ENCODE measurements around the gene DHX8.

The DHX8 gene

GRCh38 chr17:43529947-43530287 is 46.1 kb downstream of the DHX8 start:
- H3K4me3 ChIP-seq (ENCODE audit: low read depth, low read length): peak overlapping the region; percentile 62
- no peak overlapping the region for H3K9ac ChIP-seq (ENCODE audit: low read depth, low read length)
- peaks cover 20% of the 10 kb centered on the region for H3K36me3 ChIP-seq (ENCODE audit: control insufficient read depth, insufficient read depth, low read length)
- H3K4me1 ChIP-seq (ENCODE audit: control insufficient read depth, insufficient read depth, low read length): peaks cover 22% of the 10 kb centered on the region
- no peaks in the 10 kb centered on the region for H3K27me3 ChIP-seq (ENCODE audit: control insufficient read depth, insufficient read depth, low read length)
- no peaks in the 10 kb centered on the region for H3K9me3 ChIP-seq (ENCODE audit: control insufficient read depth, insufficient read depth, low read length)

- H3K4me3 ChIP-seq (ENCODE audit: low read depth, low read length): peak overlapping the region; percentile 62
- H3K27me3 ChIP-seq (ENCODE audit: control insufficient read depth, insufficient read depth, low read length): no peaks in the 10 kb centered on the region
- H3K9ac ChIP-seq (ENCODE audit: low read depth, low read length): peak overlapping the region; percentile 57
- H3K9me3 ChIP-seq (ENCODE audit: control insufficient read depth, insufficient read depth, low read length): no peaks in the 10 kb centered on the region
- peaks cover 22% of the 10 kb centered on the region for H3K4me1 ChIP-seq (ENCODE audit: control insufficient read depth, insufficient read depth, low read length)
- peaks cover 16% of the 10 kb centered on the region for H3K36me3 ChIP-seq (ENCODE audit: control insufficient read depth, insufficient read depth, low read length)
These were observed 46.7 kb downstream of the DHX8 start for GRCh38 chr17:43530288-43531081.

- peak overlapping the region; percentile 22 for H3K4me3 ChIP-seq (ENCODE audit: low read depth, low read length)
- peaks cover 20% of the 10 kb centered on the region for H3K4me1 ChIP-seq (ENCODE audit: control insufficient read depth, insufficient read depth, low read length)
- no peak overlapping the region for H3K9ac ChIP-seq (ENCODE audit: low read depth, low read length)
- peaks cover 16% of the 10 kb centered on the region for H3K36me3 ChIP-seq (ENCODE audit: control insufficient read depth, insufficient read depth, low read length)
- H3K27me3 ChIP-seq (ENCODE audit: control insufficient read depth, insufficient read depth, low read length): no peaks in the 10 kb centered on the region
- H3K9me3 ChIP-seq (ENCODE audit: control insufficient read depth, insufficient read depth, low read length): no peaks in the 10 kb centered on the region
These were observed 47.3 kb downstream of the DHX8 start for GRCh38 chr17:43531082-43531378.

- Histone ChIP-seq H3K4me3 (ENCODE audit: low read depth, low read length) (no peak overlapping the region), H3K36me3 (ENCODE audit: control insufficient read depth, insufficient read depth, low read length) (peaks cover 16% of the 10 kb centered on the region), H3K9ac (ENCODE audit: low read depth, low read length) (no peak overlapping the region), H3K4me1 (ENCODE audit: control insufficient read depth, insufficient read depth, low read length) (peaks cover 23% of the 10 kb centered on the region), H3K9me3 (ENCODE audit: control insufficient read depth, insufficient read depth, low read length) (no peaks in the 10 kb centered on the region), H3K27me3 (ENCODE audit: control insufficient read depth, insufficient read depth, low read length) (no peaks in the 10 kb centered on the region)
These were observed 48.2 kb downstream of the DHX8 start for GRCh38 chr17:43531955-43532354.

GRCh38 chr17:43532581-43532980 is 48.8 kb downstream of the DHX8 start:
- H3K27me3 ChIP-seq (ENCODE audit: control insufficient read depth, insufficient read depth, low read length): no peaks in the 10 kb centered on the region
- H3K36me3 ChIP-seq (ENCODE audit: control insufficient read depth, insufficient read depth, low read length): peaks cover 16% of the 10 kb centered on the region
- H3K9me3 ChIP-seq (ENCODE audit: control insufficient read depth, insufficient read depth, low read length): no peaks in the 10 kb centered on the region
- no peak overlapping the region for H3K4me3 ChIP-seq (ENCODE audit: low read depth, low read length)
- H3K4me1 ChIP-seq (ENCODE audit: control insufficient read depth, insufficient read depth, low read length): peaks cover 23% of the 10 kb centered on the region
- no peak overlapping the region for H3K9ac ChIP-seq (ENCODE audit: low read depth, low read length)

- H3K36me3 ChIP-seq (ENCODE audit: control insufficient read depth, insufficient read depth, low read length): peaks cover 9% of the 10 kb centered on the region
- H3K4me3 ChIP-seq (ENCODE audit: low read depth, low read length): no peak overlapping the region
- H3K27me3 ChIP-seq (ENCODE audit: control insufficient read depth, insufficient read depth, low read length): no peaks in the 10 kb centered on the region
- no peak overlapping the region for H3K9ac ChIP-seq (ENCODE audit: low read depth, low read length)
- peaks cover 25% of the 10 kb centered on the region for H3K4me1 ChIP-seq (ENCODE audit: control insufficient read depth, insufficient read depth, low read length)
- no peaks in the 10 kb centered on the region for H3K9me3 ChIP-seq (ENCODE audit: control insufficient read depth, insufficient read depth, low read length)
These were observed 49.9 kb downstream of the DHX8 start for GRCh38 chr17:43533699-43534098.

GRCh38 chr17:43534909-43535308 is 51.1 kb downstream of the DHX8 start:
- Histone ChIP-seq H3K27me3 (ENCODE audit: control insufficient read depth, insufficient read depth, low read length) (no peaks in the 10 kb centered on the region), H3K4me3 (ENCODE audit: low read depth, low read length) (no peak overlapping the region), H3K36me3 (ENCODE audit: control insufficient read depth, insufficient read depth, low read length) (peaks cover 3% of the 10 kb centered on the region)

GRCh38 chr17:43536236-43536992 is 52.6 kb downstream of the DHX8 start:
- no peaks in the 10 kb centered on the region for H3K9me3 ChIP-seq (ENCODE audit: control insufficient read depth, insufficient read depth, low read length)
- peaks cover 20% of the 10 kb centered on the region for H3K4me1 ChIP-seq (ENCODE audit: control insufficient read depth, insufficient read depth, low read length)
- H3K4me3 ChIP-seq (ENCODE audit: low read depth, low read length): no peak overlapping the region
- peaks cover 3% of the 10 kb centered on the region for H3K36me3 ChIP-seq (ENCODE audit: control insufficient read depth, insufficient read depth, low read length)
- H3K27me3 ChIP-seq (ENCODE audit: control insufficient read depth, insufficient read depth, low read length): no peaks in the 10 kb centered on the region
- no peak overlapping the region for H3K9ac ChIP-seq (ENCODE audit: low read depth, low read length)

More at GRCh38 chr17:43534909-43535308, 51.1 kb downstream of the DHX8 start:
- Histone ChIP-seq H3K4me1 (ENCODE audit: control insufficient read depth, insufficient read depth, low read length) (peaks cover 19% of the 10 kb centered on the region), H3K9ac (ENCODE audit: low read depth, low read length) (no peak overlapping the region), H3K9me3 (ENCODE audit: control insufficient read depth, insufficient read depth, low read length) (no peaks in the 10 kb centered on the region)

- H3K9ac ChIP-seq (ENCODE audit: low read depth, low read length): no peak overlapping the region
- no peaks in the 10 kb centered on the region for H3K9me3 ChIP-seq (ENCODE audit: control insufficient read depth, insufficient read depth, low read length)
- H3K4me1 ChIP-seq (ENCODE audit: control insufficient read depth, insufficient read depth, low read length): peaks cover 35% of the 10 kb centered on the region
- no peaks in the 10 kb centered on the region for H3K27me3 ChIP-seq (ENCODE audit: control insufficient read depth, insufficient read depth, low read length)
- H3K4me3 ChIP-seq (ENCODE audit: low read depth, low read length): peak overlapping the region; percentile 18
- H3K36me3 ChIP-seq (ENCODE audit: control insufficient read depth, insufficient read depth, low read length): no peaks in the 10 kb centered on the region
These were observed 57.3 kb downstream of the DHX8 start for GRCh38 chr17:43540821-43541674.

- Histone ChIP-seq H3K4me1 (ENCODE audit: control insufficient read depth, insufficient read depth, low read length) (peaks cover 37% of the 10 kb centered on the region), H3K36me3 (ENCODE audit: control insufficient read depth, insufficient read depth, low read length) (no peaks in the 10 kb centered on the region), H3K9me3 (ENCODE audit: control insufficient read depth, insufficient read depth, low read length) (no peaks in the 10 kb centered on the region), H3K9ac (ENCODE audit: low read depth, low read length) (no peak overlapping the region), H3K4me3 (ENCODE audit: low read depth, low read length) (peak overlapping the region; percentile 28), H3K27me3 (ENCODE audit: control insufficient read depth, insufficient read depth, low read length) (peaks cover 13% of the 10 kb centered on the region)
These were observed 59.1 kb downstream of the DHX8 start for GRCh38 chr17:43542859-43543258.

- peak overlapping the region; percentile 83 for H3K4me3 ChIP-seq (ENCODE audit: low read depth, low read length)
- H3K9ac ChIP-seq (ENCODE audit: low read depth, low read length): peak overlapping the region; percentile 42
- H3K36me3 ChIP-seq (ENCODE audit: control insufficient read depth, insufficient read depth, low read length): no peaks in the 10 kb centered on the region
- peaks cover 17% of the 10 kb centered on the region for H3K27me3 ChIP-seq (ENCODE audit: control insufficient read depth, insufficient read depth, low read length)
- no peaks in the 10 kb centered on the region for H3K9me3 ChIP-seq (ENCODE audit: control insufficient read depth, insufficient read depth, low read length)
- H3K4me1 ChIP-seq (ENCODE audit: control insufficient read depth, insufficient read depth, low read length): peaks cover 38% of the 10 kb centered on the region
These were observed 59.5 kb downstream of the DHX8 start for GRCh38 chr17:43543300-43543699.
